Parathyroid adenoma (tissue), 2 donors: ENCODE data around the gene GRID1.

ENCODE experiments used
- H2AFZ ChIP-seq: fragments of 300-600 bp; sonication (generic); one replicate; pipeline ENCODE4 v1.7.0; 2017; ENCODE audit warnings: antibody characterized with exemption, mild to moderate bottlenecking
- H3K27ac ChIP-seq: fragments of 300-600 bp; sonication (generic); one replicate; pipeline ENCODE4 v1.7.0; 2017
- H3K27me3 ChIP-seq: fragments of 300-600 bp; sonication (generic); one replicate; pipeline ENCODE4 v1.7.0; 2017; ENCODE audit warnings: low read length; ENCODE audit not compliant: control insufficient read depth, insufficient read depth
- H3K36me3 ChIP-seq: fragments of 300-600 bp; sonication (generic); one replicate; pipeline ENCODE4 v1.7.0; 2017; ENCODE audit warnings: low read length; ENCODE audit not compliant: control insufficient read depth, insufficient read depth
- H3K4me1 ChIP-seq: fragments of 300-600 bp; sonication (generic); one replicate; pipeline ENCODE4 v1.7.0; 2017; ENCODE audit warnings: control low read depth
- H3K4me2 ChIP-seq: fragments of 300-600 bp; sonication (generic); one replicate; pipeline ENCODE4 v1.7.0; 2017; ENCODE audit warnings: low read length
- H3K4me3 ChIP-seq: fragments of 300-600 bp; sonication (generic); one replicate; pipeline ENCODE4 v1.7.0; 2017; ENCODE audit warnings: low read depth, low read length
- H3K79me2 ChIP-seq: fragments of 300-600 bp; sonication (generic); one replicate; pipeline ENCODE4 v1.7.0; 2017; ENCODE audit warnings: control low read depth
- H3K9ac ChIP-seq: fragments of 300-600 bp; sonication (generic); one replicate; pipeline ENCODE4 v1.7.0; 2017; ENCODE audit warnings: mild to moderate bottlenecking
- H3K9me3 ChIP-seq: fragments of 300-600 bp; sonication (generic); one replicate; pipeline ENCODE4 v1.7.0; 2017; ENCODE audit warnings: low read length; ENCODE audit not compliant: control insufficient read depth
- TF ChIP-seq, protein P1 (sequence below): fragments of 300-600 bp; sonication (generic); IDR thresholded peaks from one replicate; pipeline ENCODE4 v1.7.0; 2017; ENCODE audit warnings: antibody characterized with exemption, mild to moderate bottlenecking
- donor health status: primary hyperparathyroidism.

GRID1 gene

DNA sequence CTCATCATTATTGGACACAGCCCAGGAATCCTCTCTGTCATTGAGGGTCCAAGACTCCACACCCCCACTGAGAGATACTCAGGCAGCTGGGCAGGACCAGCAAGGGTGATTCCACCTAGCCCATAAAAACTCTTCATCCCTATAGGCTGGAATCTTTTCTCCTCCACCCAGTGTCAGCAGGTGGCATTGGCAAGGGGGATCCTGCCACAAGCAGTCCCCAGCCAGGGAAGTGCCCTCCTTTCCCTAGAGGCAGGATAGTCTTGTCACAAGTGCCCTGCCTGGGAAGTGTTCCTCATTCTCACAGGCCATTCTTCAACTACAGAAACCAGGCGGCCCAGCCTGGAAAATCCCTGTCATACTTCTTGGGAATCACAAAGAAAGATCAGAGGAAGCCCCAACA lies 533.6 kb downstream of the GRID1 start:
- Histone ChIP-seq H3K36me3 (no peaks in the 10 kb centered on the region), H3K4me1 (no peaks in the 10 kb centered on the region), H3K4me2 (no peak overlapping the region), H3K27me3 (no peaks in the 10 kb centered on the region), H3K9ac (no peak overlapping the region), H3K79me2 (no peaks in the 10 kb centered on the region), H3K9me3 (no peaks in the 10 kb centered on the region), H3K27ac (no peak overlapping the region), H2AFZ (no peak overlapping the region), H3K4me3 (no peak overlapping the region)
- TF ChIP-seq, protein P1, sequence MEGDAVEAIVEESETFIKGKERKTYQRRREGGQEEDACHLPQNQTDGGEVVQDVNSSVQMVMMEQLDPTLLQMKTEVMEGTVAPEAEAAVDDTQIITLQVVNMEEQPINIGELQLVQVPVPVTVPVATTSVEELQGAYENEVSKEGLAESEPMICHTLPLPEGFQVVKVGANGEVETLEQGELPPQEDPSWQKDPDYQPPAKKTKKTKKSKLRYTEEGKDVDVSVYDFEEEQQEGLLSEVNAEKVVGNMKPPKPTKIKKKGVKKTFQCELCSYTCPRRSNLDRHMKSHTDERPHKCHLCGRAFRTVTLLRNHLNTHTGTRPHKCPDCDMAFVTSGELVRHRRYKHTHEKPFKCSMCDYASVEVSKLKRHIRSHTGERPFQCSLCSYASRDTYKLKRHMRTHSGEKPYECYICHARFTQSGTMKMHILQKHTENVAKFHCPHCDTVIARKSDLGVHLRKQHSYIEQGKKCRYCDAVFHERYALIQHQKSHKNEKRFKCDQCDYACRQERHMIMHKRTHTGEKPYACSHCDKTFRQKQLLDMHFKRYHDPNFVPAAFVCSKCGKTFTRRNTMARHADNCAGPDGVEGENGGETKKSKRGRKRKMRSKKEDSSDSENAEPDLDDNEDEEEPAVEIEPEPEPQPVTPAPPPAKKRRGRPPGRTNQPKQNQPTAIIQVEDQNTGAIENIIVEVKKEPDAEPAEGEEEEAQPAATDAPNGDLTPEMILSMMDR = no peak

DNA sequence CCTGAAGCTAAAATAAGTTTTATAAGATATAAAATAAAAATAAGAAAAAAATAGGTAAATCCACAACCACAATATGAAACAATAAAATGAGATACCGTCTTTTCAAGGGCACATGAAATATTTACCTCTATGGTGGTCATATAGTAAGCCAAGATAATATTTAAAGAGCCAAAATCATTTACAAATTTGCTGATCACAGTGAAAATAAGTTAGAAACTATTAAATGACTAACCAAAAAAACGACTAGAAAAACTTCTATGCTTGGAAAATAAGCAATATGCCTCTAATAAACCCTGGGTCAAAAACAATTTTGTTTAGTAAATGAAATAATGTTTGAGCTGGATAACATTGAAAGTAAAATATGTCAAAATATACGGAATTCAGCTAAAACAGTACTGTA lies 535.2 kb downstream of the GRID1 start:
- H3K9me3 ChIP-seq = no peaks in the 10 kb centered on the region
- H3K4me2 ChIP-seq = no peak overlapping the region
- no peaks in the 10 kb centered on the region for H3K79me2 ChIP-seq
- H3K36me3 ChIP-seq = no peaks in the 10 kb centered on the region
- H3K4me1 ChIP-seq = no peaks in the 10 kb centered on the region
- TF ChIP-seq, protein P1 = no peak
- H3K27ac ChIP-seq = no peak overlapping the region
- H2AFZ ChIP-seq = no peak overlapping the region
- H3K27me3 ChIP-seq = no peaks in the 10 kb centered on the region
- H3K4me3 ChIP-seq = no peak overlapping the region
- H3K9ac ChIP-seq = no peak overlapping the region

DNA sequence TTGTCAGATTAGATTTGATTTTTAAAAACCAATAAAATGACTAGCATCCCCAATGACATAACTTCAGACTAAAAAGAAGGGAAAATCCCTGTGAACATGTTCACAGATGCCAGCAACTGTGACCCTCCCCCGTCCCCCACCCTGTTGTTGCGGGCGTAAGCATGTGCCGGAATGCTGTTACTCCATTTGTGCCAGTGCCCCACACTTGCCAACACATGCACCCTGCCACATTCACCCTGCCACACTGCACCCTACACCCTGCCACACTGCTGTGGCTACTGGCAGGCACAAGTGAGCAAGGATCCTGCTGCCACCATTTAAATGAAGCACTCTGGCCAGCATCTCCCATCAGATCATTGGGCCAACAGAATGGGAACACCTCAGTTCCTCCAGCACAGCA lies 540.2 kb downstream of the GRID1 start:
- no peak overlapping the region for H3K27ac ChIP-seq
- no peaks in the 10 kb centered on the region for H3K36me3 ChIP-seq
- no peak overlapping the region for H2AFZ ChIP-seq
- H3K4me2 ChIP-seq = no peak overlapping the region
- H3K4me3 ChIP-seq = no peak overlapping the region
- no peaks in the 10 kb centered on the region for H3K79me2 ChIP-seq
- no peaks in the 10 kb centered on the region for H3K27me3 ChIP-seq
- H3K4me1 ChIP-seq = no peaks in the 10 kb centered on the region
- no peak overlapping the region for H3K9ac ChIP-seq
- no peaks in the 10 kb centered on the region for H3K9me3 ChIP-seq
- TF ChIP-seq, protein P1 = no peak

DNA sequence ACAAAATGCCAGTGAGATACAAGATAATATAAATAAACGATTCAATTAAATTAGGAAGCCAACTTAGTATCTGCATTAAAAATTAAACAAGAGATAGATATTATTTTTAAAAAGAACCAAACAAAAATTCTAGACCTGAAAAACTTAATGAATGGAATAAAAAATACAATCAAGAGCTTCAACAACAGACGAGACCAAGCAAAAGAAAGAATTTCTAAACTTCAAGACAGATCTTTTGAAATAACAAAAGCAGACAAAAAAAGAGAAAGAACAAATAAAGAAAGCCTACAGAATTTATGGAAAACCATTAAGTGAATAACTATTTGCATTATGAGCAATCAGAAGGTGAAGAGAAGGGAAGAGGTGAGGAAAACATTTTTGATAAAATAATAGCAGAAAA lies 555.2 kb downstream of the GRID1 start:
- Histone ChIP-seq H3K4me3 (no peak overlapping the region), H3K79me2 (no peaks in the 10 kb centered on the region), H3K9ac (no peak overlapping the region), H3K4me2 (no peak overlapping the region), H3K27ac (no peak overlapping the region), H3K9me3 (no peaks in the 10 kb centered on the region), H3K36me3 (no peaks in the 10 kb centered on the region), H3K4me1 (no peaks in the 10 kb centered on the region), H3K27me3 (no peaks in the 10 kb centered on the region), H2AFZ (no peak overlapping the region)
- TF ChIP-seq, protein P1 = no peak

DNA sequence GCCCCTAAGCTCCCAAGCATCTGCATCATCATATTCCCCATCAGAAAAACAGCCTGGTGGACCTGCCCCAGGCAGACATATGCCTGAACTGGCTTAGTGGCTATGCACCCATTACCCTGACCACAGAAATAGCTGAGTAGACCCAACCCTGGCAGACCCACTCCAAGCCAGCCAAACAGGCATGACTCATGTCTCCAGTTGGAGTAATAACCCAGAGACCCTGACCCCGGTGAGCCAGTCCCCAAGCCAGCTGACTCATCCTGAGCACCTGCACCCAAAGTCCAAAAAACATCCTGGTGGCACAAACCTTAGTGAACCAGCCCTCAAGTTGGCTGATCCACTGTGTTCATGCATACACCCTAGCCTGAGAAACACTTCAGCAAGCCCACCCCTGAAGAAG lies 555.9 kb downstream of the GRID1 start:
- Histone ChIP-seq H3K79me2 (no peaks in the 10 kb centered on the region), H3K9me3 (no peaks in the 10 kb centered on the region)
- TF ChIP-seq, protein P1 = no peak

More for the DNA sequence above, 555.9 kb downstream of the GRID1 start:
- Histone ChIP-seq H3K27ac (no peak overlapping the region), H3K27me3 (no peaks in the 10 kb centered on the region), H3K9ac (no peak overlapping the region), H2AFZ (no peak overlapping the region), H3K4me3 (no peak overlapping the region), H3K36me3 (no peaks in the 10 kb centered on the region), H3K4me1 (no peaks in the 10 kb centered on the region), H3K4me2 (no peak overlapping the region)
